ENCODE data around the gene HCN4. TPM values are rescaled to one million over a fixed set of nuclear protein-coding genes. Genes with fewer than 3 reads are reported as not detected.

Gene HCN4
- total RNA-seq, 1 experiment from 2014 or later = 10.5 TPM

GRCh38 chr15:73337187-73337586 lies 31.6 kb downstream of the HCN4 start (continued):
- no peak for TF ChIP-seq HMGA2 (CRISPR knock-in tag; IDR thresholded peaks at IDR 0.05)

DNA sequence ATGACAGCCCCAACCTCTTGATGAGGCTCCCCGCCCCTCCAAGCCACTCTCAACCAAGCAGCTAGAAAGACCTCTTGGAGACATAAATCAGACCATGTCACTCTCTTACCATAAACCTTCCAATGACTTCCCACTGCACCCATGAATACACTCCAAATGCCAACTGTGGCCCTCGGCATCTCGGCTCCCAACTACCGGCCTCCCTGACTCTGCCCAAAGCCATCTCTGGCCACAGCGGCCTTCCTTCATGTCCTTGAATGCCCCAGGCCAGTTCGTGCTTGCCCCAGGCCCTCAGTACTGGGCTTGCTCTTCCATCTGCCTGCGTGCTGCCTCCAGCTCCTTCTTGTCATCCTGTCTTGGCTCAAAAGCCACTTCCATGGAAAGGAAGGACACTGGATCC lies 32.0 kb downstream of the HCN4 start:
- ChIA-PET CTCF (no interaction called here), POLR2A (interaction anchor here (0.5 kb wide), 1 partner anchor 12 kb away, joined by 3 read pairs; no protein-coding TSS in a partner anchor)
- Mint-ChIP-seq H3K9me3 (no peaks in the 10 kb centered on the region), H3K4me3 (no peak overlapping the region), H3K4me1 (no peaks in the 10 kb centered on the region), H3K27me3 (ENCODE audit: low read depth) (no peaks in the 10 kb centered on the region), H3K27ac (no peak overlapping the region), H3K36me3 (no peaks in the 10 kb centered on the region)
- ATAC-seq (no peak), DNase-seq (ENCODE audit: low spot score) (no peak)
- TF ChIP-seq ATF1 (CRISPR knock-in tag; IDR thresholded peaks at IDR 0.05) = no peak
- no peak for TF ChIP-seq ZNF416 (CRISPR knock-in tag; IDR thresholded peaks at IDR 0.05)
- no peak for TF ChIP-seq MXD4 (CRISPR knock-in tag; IDR thresholded peaks at IDR 0.05; ENCODE audit: borderline replicate concordance)
- no peak for TF ChIP-seq ZNF232 (CRISPR knock-in tag; IDR thresholded peaks at IDR 0.05)
- TF ChIP-seq NFATC4 (CRISPR knock-in tag; IDR thresholded peaks at IDR 0.05) = no peak
- TF ChIP-seq ETV6 (CRISPR knock-in tag; IDR thresholded peaks at IDR 0.05) = no peak
- TF ChIP-seq ZNF532 (CRISPR knock-in tag; IDR thresholded peaks at IDR 0.05; ENCODE audit: borderline replicate concordance) = no peak
- TF ChIP-seq FOXJ3 (CRISPR knock-in tag; IDR thresholded peaks at IDR 0.05; ENCODE audit: borderline replicate concordance) = no peak
- TF ChIP-seq SP1 (CRISPR knock-in tag; conservative IDR thresholded peaks at IDR 0.05) = no peak
- TF ChIP-seq, protein P1, sequence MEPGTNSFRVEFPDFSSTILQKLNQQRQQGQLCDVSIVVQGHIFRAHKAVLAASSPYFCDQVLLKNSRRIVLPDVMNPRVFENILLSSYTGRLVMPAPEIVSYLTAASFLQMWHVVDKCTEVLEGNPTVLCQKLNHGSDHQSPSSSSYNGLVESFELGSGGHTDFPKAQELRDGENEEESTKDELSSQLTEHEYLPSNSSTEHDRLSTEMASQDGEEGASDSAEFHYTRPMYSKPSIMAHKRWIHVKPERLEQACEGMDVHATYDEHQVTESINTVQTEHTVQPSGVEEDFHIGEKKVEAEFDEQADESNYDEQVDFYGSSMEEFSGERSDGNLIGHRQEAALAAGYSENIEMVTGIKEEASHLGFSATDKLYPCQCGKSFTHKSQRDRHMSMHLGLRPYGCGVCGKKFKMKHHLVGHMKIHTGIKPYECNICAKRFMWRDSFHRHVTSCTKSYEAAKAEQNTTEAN (CRISPR knock-in tag; IDR thresholded peaks at IDR 0.05) = no peak
- TF ChIP-seq ZNF138 (CRISPR knock-in tag; conservative IDR thresholded peaks at IDR 0.05) = no peak
- no peak for TF ChIP-seq FOXP4 (CRISPR knock-in tag; IDR thresholded peaks at IDR 0.05)
- TF ChIP-seq NFE2L1 (CRISPR knock-in tag; IDR thresholded peaks at IDR 0.05) = no peak
- TF ChIP-seq TEAD1 (CRISPR knock-in tag; IDR thresholded peaks at IDR 0.05) = no peak

- no peak for DNase-seq (ENCODE audit: low spot score)
- CTCF ChIA-PET = interaction anchor here (1.1 kb wide), 1 partner anchor 9 kb away, joined by 3 read pairs; no protein-coding TSS in a partner anchor
- POLR2A ChIA-PET = no interaction called here
- Mint-ChIP-seq H3K9me3 (no peaks in the 10 kb centered on the region), H3K27me3 (ENCODE audit: low read depth) (no peaks in the 10 kb centered on the region), H3K27ac (no peak overlapping the region), H3K36me3 (no peaks in the 10 kb centered on the region), H3K4me1 (no peaks in the 10 kb centered on the region), H3K4me3 (no peak overlapping the region)
- ATAC-seq = no peak
- TF ChIP-seq, protein P2, sequence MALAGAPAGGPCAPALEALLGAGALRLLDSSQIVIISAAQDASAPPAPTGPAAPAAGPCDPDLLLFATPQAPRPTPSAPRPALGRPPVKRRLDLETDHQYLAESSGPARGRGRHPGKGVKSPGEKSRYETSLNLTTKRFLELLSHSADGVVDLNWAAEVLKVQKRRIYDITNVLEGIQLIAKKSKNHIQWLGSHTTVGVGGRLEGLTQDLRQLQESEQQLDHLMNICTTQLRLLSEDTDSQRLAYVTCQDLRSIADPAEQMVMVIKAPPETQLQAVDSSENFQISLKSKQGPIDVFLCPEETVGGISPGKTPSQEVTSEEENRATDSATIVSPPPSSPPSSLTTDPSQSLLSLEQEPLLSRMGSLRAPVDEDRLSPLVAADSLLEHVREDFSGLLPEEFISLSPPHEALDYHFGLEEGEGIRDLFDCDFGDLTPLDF (CRISPR knock-in tag; IDR thresholded peaks at IDR 0.05) = no peak
- TF ChIP-seq FOXP1 (CRISPR knock-in tag; IDR thresholded peaks at IDR 0.05; ENCODE audit: borderline replicate concordance) (no peak), ZNF121 (CRISPR knock-in tag; IDR thresholded peaks at IDR 0.05) (no peak), ARID4B (CRISPR knock-in tag; IDR thresholded peaks at IDR 0.05; ENCODE audit: borderline replicate concordance) (no peak)
- TF ChIP-seq, protein P3, sequence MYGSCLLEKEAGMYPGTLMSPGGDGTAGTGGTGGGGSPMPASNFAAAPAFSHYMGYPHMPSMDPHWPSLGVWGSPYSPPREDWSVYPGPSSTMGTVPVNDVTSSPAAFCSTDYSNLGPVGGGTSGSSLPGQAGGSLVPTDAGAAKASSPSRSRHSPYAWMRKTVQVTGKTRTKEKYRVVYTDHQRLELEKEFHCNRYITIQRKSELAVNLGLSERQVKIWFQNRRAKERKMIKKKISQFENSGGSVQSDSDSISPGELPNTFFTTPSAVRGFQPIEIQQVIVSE (CRISPR knock-in tag; IDR thresholded peaks at IDR 0.05; ENCODE audit: borderline replicate concordance) = no peak
These were observed 33.3 kb downstream of the HCN4 start for GRCh38 chr15:73335471-73335870.

All from WTC11 (cell line).